ENCODE results near the gene CERS6.

The CERS6 gene

DNA sequence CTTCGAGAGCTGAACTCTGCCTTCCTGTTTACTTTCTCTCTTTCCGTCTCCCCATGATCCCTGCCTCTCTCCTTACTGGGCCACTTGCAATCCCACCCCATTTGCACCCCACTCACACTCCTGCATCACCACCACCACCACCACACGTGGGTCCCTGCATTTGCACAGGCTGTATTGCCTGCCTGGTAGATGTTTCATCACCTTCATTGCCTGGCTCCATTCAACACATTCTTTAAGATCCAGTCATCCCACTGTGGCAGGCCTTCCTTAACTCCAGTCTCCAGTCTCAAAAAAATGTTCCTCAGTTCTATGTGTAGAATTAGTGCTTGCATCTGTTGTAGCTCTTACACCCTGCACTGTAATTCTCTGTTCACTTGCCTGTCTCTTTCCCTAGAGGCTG lies 360.3 kb downstream of the CERS6 start:
- DNase-seq: no peak

DNA sequence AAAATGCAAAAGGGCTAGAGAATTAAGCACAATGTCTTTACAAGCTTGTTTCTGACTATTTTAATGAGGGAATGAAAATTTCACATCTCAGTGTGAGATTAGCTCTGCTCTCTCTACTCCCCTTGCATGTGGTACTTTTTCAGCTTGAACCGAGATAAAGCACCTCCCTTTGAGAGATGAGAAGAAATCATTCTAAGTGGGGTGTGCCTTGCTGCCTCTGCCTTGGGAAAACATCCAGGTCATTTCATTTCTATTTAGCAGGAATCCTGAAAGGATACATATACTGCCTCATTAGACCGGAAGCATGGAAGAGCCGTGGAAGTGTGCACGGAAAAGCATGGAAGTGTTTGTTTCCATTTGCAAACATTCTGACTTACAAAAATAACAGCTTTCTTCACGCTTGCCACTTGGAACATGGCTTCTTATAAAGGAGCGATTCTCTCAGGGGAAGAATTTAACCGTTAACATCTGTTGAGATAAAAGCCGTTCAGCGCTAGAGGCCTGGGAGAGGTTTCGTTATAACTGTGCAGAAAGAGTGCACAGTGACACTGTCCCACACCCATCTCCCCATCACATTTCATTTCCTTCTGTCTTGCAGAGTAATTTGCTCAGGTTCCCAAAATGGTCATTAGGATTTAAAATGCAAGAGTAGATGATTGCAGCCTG lies 363.1 kb downstream of the CERS6 start:
- no peak for DNase-seq

- no peak for DNase-seq
Measured at GRCh38 chr2:168819829-168820489, 363.9 kb downstream of the CERS6 start.

DNA sequence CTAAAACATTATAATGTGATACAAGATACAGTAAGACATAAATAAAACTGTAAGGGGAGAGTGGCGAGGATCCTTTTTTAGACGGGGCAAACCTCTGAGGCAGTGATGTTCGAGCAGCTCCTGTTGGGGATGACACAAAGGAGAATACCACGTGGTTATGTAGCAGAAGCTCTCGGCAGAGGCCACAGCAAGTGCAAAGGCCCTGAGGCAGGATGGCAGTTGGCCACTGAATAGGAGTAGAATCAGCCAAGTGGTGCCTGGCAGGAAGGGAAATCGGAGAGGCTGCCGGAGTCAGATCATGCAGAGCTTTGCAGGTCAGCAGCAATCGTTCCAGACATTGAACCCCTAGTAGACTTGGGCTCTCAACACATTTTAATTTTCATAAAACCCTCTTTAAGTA lies 365.5 kb downstream of the CERS6 start:
- DNase-seq: no peak

- no peak for DNase-seq
Measured at GRCh38 chr2:168821992-168822391, 365.9 kb downstream of the CERS6 start.
